HG02678 (cell line): ENCODE measurements around the gene HOXA1.
"Not testable (repeated sequence)": the region's sequence is repeated elsewhere in the genome, so short reads cannot be mapped to it uniquely, and the experiment has no call there.

ENCODE experiments used
- ATAC-seq: cut with Tn5 transposase; IDR thresholded peaks from one replicate; pipeline ENCODE4 v1.9.1; 2021; ENCODE audit warnings: mild to moderate bottlenecking, moderate library complexity; ENCODE audit not compliant: unreplicated experiment

The HOXA1 gene

GRCh38 chr7:27053153-27053552 lies 42.6 kb downstream of the HOXA1 start:
- no peak for ATAC-seq

- ATAC-seq: no peak
These were observed 44.3 kb downstream of the HOXA1 start for GRCh38 chr7:27051451-27051850.

GRCh38 chr7:27048438-27048837 lies 47.4 kb downstream of the HOXA1 start:
- ATAC-seq: no peak

- ATAC-seq: no peak
These were observed 48.8 kb downstream of the HOXA1 start for GRCh38 chr7:27046854-27047549.

GRCh38 chr7:27045972-27046371 lies 49.8 kb downstream of the HOXA1 start:
- ATAC-seq: not testable (repeated sequence)

GRCh38 chr7:27045066-27045465 lies 50.7 kb downstream of the HOXA1 start:
- ATAC-seq: not testable (repeated sequence)
